Measurements from ENCODE around the gene PRKRA.

- TF ChIP-seq POLR2A (IDR thresholded peaks at IDR 0.05) (no peak), CTCF (IDR thresholded peaks at IDR 0.05) (no peak)
Observed at GRCh38 chr2:178441426-178441825, 9.5 kb downstream of the PRKRA start.

Measured in lower leg skin (tissue), 3 donors.